Non-pigmented ciliary epithelial cell (primary cell): ENCODE data around the gene PPDPF.
"Not testable (repeated sequence)": the region's sequence is repeated elsewhere in the genome, so short reads cannot be mapped to it uniquely, and the experiment has no call there.

Source experiments
- DNase-seq: peaks from one replicate; pipeline ENCODE4 v3.0.0-alpha.2; 2010; ENCODE audit warnings: low read depth

PPDPF gene

GRCh38 chr20:63551068-63551467 is 30.5 kb downstream of the PPDPF start:
- no peak for DNase-seq

- DNase-seq, result no peak
These were observed 32.1 kb downstream of the PPDPF start for GRCh38 chr20:63552481-63553249.

GRCh38 chr20:63553251-63553932 is 32.8 kb downstream of the PPDPF start:
- DNase-seq, result no peak

- DNase-seq, result no peak
These were observed 33.3 kb downstream of the PPDPF start, which contains the start of gene FNDC11 for GRCh38 chr20:63553933-63554290. Gene FNDC11 (plus strand): TSS chr20:63554159. CDS start chr20:63555664, 1,505 bp downstream.

GRCh38 chr20:63554361-63555278 is 34.1 kb downstream of the PPDPF start:
- DNase-seq, result no peak

GRCh38 chr20:63555661-63556381 is 35.3 kb downstream of the PPDPF start:
- no peak for DNase-seq

- DNase-seq, result no peak
These were observed 36.4 kb downstream of the PPDPF start for GRCh38 chr20:63556873-63557478.

GRCh38 chr20:63557481-63557891 is 36.9 kb downstream of the PPDPF start:
- DNase-seq, result no peak

- no peak for DNase-seq
These were observed 38.4 kb downstream of the PPDPF start for GRCh38 chr20:63558804-63559484.

- not testable (repeated sequence) for DNase-seq
These were observed 39.1 kb downstream of the PPDPF start for GRCh38 chr20:63559485-63560332.

- DNase-seq, result no peak
These were observed 39.8 kb downstream of the PPDPF start for GRCh38 chr20:63560333-63560805.

- no peak for DNase-seq
These were observed 40.5 kb downstream of the PPDPF start for GRCh38 chr20:63560856-63561609.

GRCh38 chr20:63561624-63562396 is 41.2 kb downstream of the PPDPF start:
- DNase-seq, result no peak

- DNase-seq, result no peak
These were observed 42.1 kb downstream of the PPDPF start for GRCh38 chr20:63562461-63563224.

GRCh38 chr20:63563225-63563935 is 42.8 kb downstream of the PPDPF start:
- DNase-seq, result no peak

GRCh38 chr20:63564036-63564810 is 43.7 kb downstream of the PPDPF start:
- DNase-seq, result no peak
